WTC11 (cell line): ENCODE results near the gene SPOCK1. TPM values are rescaled to one million over a fixed set of nuclear protein-coding genes. Genes with fewer than 3 reads are reported as not detected.

ENCODE experiments used
- ATAC-seq: fragments of 200-7000 bp; cut with Tn5 transposase; 2 replicates; pipeline ENCODE4 v1.10.0; 2021; ENCODE audit warnings: mild to moderate bottlenecking, moderate library complexity
- CTCF ChIA-PET: fragments of 300-600 bp; sonication (Branson Sonifier 250); formaldehyde crosslinking; loops from one replicate; lab custom pipeline; 2021; ENCODE audit warnings: antibody characterized with exemption; lab: Charles Lee
- POLR2A ChIA-PET: fragments of 350-600 bp; sonication (Branson Sonifier 250); formaldehyde crosslinking; loops from one replicate; lab custom pipeline; 2021; ENCODE audit warnings: antibody characterized with exemption; lab: Charles Lee
- DNase-seq: peaks from one replicate; pipeline ENCODE4 v3.0.0; 2021; ENCODE audit warnings: low spot score
- H3K27ac Mint-ChIP-seq: 2 replicates; pipeline ENCODE4 v1.8.0; 2021; ENCODE audit warnings: mixed read lengths
- H3K27me3 Mint-ChIP-seq: 2 replicates; pipeline ENCODE4 v1.8.0; 2021; ENCODE audit warnings: low read depth, mild to moderate bottlenecking, moderate library complexity, mixed read lengths
- H3K36me3 Mint-ChIP-seq: 2 replicates; pipeline ENCODE4 v1.8.0; 2021; ENCODE audit warnings: mixed read lengths
- H3K4me1 Mint-ChIP-seq: 2 replicates; pipeline ENCODE4 v1.8.0; 2022; ENCODE audit warnings: mixed read lengths
- H3K4me3 Mint-ChIP-seq: 2 replicates; pipeline ENCODE4 v1.8.0; 2021; ENCODE audit warnings: mild to moderate bottlenecking, moderate library complexity, mixed read lengths
- H3K9me3 Mint-ChIP-seq: 2 replicates; pipeline ENCODE4 v1.8.0; 2021; ENCODE audit warnings: mixed read lengths
- ATF1 ChIP-seq: sonication (generic); formaldehyde crosslinking; IDR thresholded peaks from 2 replicates; pipeline ENCODE4 v1.8.1; 2023; ENCODE audit warnings: mild to moderate bottlenecking, moderate library complexity, missing genetic modification reagents
- CREB1 ChIP-seq: sonication (generic); formaldehyde crosslinking; IDR thresholded peaks from 2 replicates; pipeline ENCODE4 v1.8.0; 2023; ENCODE audit warnings: mild to moderate bottlenecking, missing genetic modification reagents
- E2F5 ChIP-seq: sonication (generic); formaldehyde crosslinking; IDR thresholded peaks from 2 replicates; pipeline ENCODE4 v1.8.1; 2022; ENCODE audit warnings: mild to moderate bottlenecking, moderate library complexity, missing genetic modification reagents
- FOXP4 ChIP-seq: sonication (generic); formaldehyde crosslinking; IDR thresholded peaks from 2 replicates; pipeline ENCODE4 v1.8.0; 2022; ENCODE audit warnings: mild to moderate bottlenecking, missing genetic modification reagents
- JUN ChIP-seq: sonication (generic); formaldehyde crosslinking; IDR thresholded peaks from 2 replicates; pipeline ENCODE4 v1.8.0; 2023; ENCODE audit warnings: mild to moderate bottlenecking, missing genetic modification reagents
- MYBL2 ChIP-seq: sonication (generic); formaldehyde crosslinking; IDR thresholded peaks from 2 replicates; pipeline ENCODE4 v1.8.1; 2023; ENCODE audit warnings: mild to moderate bottlenecking, moderate library complexity, missing genetic modification reagents
- NFE2L1 ChIP-seq: sonication (generic); formaldehyde crosslinking; IDR thresholded peaks from 2 replicates; pipeline ENCODE4 v1.8.1; 2023; ENCODE audit warnings: missing genetic modification reagents
- NFYB ChIP-seq: sonication (generic); formaldehyde crosslinking; conservative IDR thresholded peaks from 2 replicates; pipeline ENCODE4 v1.8.0; 2022; ENCODE audit warnings: low read depth, missing genetic modification reagents
- NR2C2 ChIP-seq: sonication (generic); formaldehyde crosslinking; IDR thresholded peaks from 2 replicates; pipeline ENCODE4 v1.8.0; 2022; ENCODE audit warnings: mild to moderate bottlenecking, missing genetic modification reagents
- NR3C1 ChIP-seq: sonication (generic); formaldehyde crosslinking; conservative IDR thresholded peaks from 2 replicates; pipeline ENCODE4 v1.8.1; 2023; ENCODE audit warnings: low read depth, mild to moderate bottlenecking, missing genetic modification reagents
- PRDM15 ChIP-seq: sonication (generic); formaldehyde crosslinking; IDR thresholded peaks from 2 replicates; pipeline ENCODE4 v1.8.0; 2022; ENCODE audit warnings: missing genetic modification reagents
- PRRX2 ChIP-seq: fragments of 250-450 bp; sonication (Bioruptor Pico); IDR thresholded peaks from 2 replicates; pipeline ENCODE4 v1.8.0; 2021; ENCODE audit warnings: mild to moderate bottlenecking
- SOX15 ChIP-seq: fragments of 250-450 bp; sonication (Bioruptor Pico); IDR thresholded peaks from 2 replicates; pipeline ENCODE4 v1.9.0; 2021; ENCODE audit warnings: mild to moderate bottlenecking
- ZNF121 ChIP-seq: sonication (generic); formaldehyde crosslinking; IDR thresholded peaks from 2 replicates; pipeline ENCODE4 v1.8.0; 2023; ENCODE audit warnings: missing genetic modification reagents
- ZNF263 ChIP-seq: sonication (generic); formaldehyde crosslinking; IDR thresholded peaks from 2 replicates; pipeline ENCODE4 v1.8.1; 2022; ENCODE audit warnings: low read depth, mild to moderate bottlenecking, moderate library complexity, missing genetic modification reagents
- ZNF423 ChIP-seq: fragments of 250-450 bp; sonication (Bioruptor Pico); IDR thresholded peaks from 2 replicates; pipeline ENCODE4 v2.1.2; 2022; ENCODE audit warnings: mild to moderate bottlenecking, moderate library complexity
- ZNF532 ChIP-seq: fragments of 250-450 bp; sonication (Bioruptor Pico); IDR thresholded peaks from 2 replicates; pipeline ENCODE4 v1.9.0; 2021; ENCODE audit warnings: mild to moderate bottlenecking, borderline replicate concordance
- total RNA-seq: library from RNA; stranded (reverse); gene quantifications from 3 replicates; pipeline ENCODE4 v1.2.3, GENCODE V29; 2021
- TF ChIP-seq, protein P1 (sequence below): sonication (generic); formaldehyde crosslinking; IDR thresholded peaks from 2 replicates; pipeline ENCODE4 v1.8.1; 2022; ENCODE audit warnings: low read depth, mild to moderate bottlenecking, moderate library complexity, missing genetic modification reagents, borderline replicate concordance
- TF ChIP-seq, protein P2 (sequence below): fragments of 250-450 bp; sonication (Bioruptor Pico); IDR thresholded peaks from 2 replicates; pipeline ENCODE4 v1.9.0; 2021; ENCODE audit warnings: mild to moderate bottlenecking
- TF ChIP-seq, protein P3 (sequence below): sonication (generic); formaldehyde crosslinking; IDR thresholded peaks from 2 replicates; pipeline ENCODE4 v1.8.0; 2023; ENCODE audit warnings: mild to moderate bottlenecking, missing genetic modification reagents

SPOCK1 gene
- total RNA-seq, 1 experiment from 2014 or later: 15.2 TPM

GRCh38 chr5:137190031-137190430 is 309.1 kb downstream of the SPOCK1 start (continued):
- TF ChIP-seq E2F5 (CRISPR knock-in tag): no peak
- no peak for TF ChIP-seq SOX15 (CRISPR knock-in tag)
- TF ChIP-seq ZNF532 (CRISPR knock-in tag): no peak
- TF ChIP-seq, protein P1, sequence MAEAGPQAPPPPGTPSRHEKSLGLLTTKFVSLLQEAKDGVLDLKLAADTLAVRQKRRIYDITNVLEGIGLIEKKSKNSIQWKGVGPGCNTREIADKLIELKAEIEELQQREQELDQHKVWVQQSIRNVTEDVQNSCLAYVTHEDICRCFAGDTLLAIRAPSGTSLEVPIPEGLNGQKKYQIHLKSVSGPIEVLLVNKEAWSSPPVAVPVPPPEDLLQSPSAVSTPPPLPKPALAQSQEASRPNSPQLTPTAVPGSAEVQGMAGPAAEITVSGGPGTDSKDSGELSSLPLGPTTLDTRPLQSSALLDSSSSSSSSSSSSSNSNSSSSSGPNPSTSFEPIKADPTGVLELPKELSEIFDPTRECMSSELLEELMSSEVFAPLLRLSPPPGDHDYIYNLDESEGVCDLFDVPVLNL (CRISPR knock-in tag): no peak
- TF ChIP-seq JUN (CRISPR knock-in tag): no peak
- TF ChIP-seq, protein P2, sequence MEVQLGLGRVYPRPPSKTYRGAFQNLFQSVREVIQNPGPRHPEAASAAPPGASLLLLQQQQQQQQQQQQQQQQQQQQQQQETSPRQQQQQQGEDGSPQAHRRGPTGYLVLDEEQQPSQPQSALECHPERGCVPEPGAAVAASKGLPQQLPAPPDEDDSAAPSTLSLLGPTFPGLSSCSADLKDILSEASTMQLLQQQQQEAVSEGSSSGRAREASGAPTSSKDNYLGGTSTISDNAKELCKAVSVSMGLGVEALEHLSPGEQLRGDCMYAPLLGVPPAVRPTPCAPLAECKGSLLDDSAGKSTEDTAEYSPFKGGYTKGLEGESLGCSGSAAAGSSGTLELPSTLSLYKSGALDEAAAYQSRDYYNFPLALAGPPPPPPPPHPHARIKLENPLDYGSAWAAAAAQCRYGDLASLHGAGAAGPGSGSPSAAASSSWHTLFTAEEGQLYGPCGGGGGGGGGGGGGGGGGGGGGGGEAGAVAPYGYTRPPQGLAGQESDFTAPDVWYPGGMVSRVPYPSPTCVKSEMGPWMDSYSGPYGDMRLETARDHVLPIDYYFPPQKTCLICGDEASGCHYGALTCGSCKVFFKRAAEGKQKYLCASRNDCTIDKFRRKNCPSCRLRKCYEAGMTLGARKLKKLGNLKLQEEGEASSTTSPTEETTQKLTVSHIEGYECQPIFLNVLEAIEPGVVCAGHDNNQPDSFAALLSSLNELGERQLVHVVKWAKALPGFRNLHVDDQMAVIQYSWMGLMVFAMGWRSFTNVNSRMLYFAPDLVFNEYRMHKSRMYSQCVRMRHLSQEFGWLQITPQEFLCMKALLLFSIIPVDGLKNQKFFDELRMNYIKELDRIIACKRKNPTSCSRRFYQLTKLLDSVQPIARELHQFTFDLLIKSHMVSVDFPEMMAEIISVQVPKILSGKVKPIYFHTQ (CRISPR knock-in tag): no peak
- TF ChIP-seq NR3C1 (CRISPR knock-in tag): no peak
- no peak for TF ChIP-seq ATF1

DNA sequence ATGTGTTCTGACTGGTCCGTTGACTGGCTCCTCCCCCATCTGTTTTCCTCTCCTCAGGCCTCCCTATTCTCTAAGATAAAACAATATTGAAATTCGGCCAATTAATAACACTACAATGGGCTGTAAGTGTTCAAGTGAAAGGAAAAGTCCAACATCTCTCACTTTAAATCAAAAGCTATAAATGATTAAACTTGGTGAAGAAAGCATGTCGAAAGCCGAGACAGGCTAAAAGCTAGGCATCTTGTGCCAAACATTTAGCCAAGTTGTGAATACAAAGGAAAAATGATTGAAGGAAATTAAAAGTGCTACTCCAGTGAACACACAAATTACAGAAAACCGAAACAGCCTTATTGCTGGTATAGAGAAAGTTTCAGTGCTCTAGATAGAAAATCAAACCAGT is 310.6 kb downstream of the SPOCK1 start:
- Mint-ChIP-seq H3K4me3 (no peak overlapping the region), H3K4me1 (peaks cover under 1% of the 10 kb centered on the region; the same call in 1 of the 2 replicates), H3K9me3 (no peaks in the 10 kb centered on the region), H3K36me3 (no peaks in the 10 kb centered on the region), H3K27ac (no peak overlapping the region), H3K27me3 (no peaks in the 10 kb centered on the region)
- ATAC-seq (no peak), DNase-seq (no peak)
- POLR2A ChIA-PET: no interaction called here
- CTCF ChIA-PET: interaction anchor here (1.4 kb wide), 1 partner anchor 131 kb away, joined by 4 read pairs; no protein-coding TSS in a partner anchor
- TF ChIP-seq ZNF423: no peak
- TF ChIP-seq, protein P3, sequence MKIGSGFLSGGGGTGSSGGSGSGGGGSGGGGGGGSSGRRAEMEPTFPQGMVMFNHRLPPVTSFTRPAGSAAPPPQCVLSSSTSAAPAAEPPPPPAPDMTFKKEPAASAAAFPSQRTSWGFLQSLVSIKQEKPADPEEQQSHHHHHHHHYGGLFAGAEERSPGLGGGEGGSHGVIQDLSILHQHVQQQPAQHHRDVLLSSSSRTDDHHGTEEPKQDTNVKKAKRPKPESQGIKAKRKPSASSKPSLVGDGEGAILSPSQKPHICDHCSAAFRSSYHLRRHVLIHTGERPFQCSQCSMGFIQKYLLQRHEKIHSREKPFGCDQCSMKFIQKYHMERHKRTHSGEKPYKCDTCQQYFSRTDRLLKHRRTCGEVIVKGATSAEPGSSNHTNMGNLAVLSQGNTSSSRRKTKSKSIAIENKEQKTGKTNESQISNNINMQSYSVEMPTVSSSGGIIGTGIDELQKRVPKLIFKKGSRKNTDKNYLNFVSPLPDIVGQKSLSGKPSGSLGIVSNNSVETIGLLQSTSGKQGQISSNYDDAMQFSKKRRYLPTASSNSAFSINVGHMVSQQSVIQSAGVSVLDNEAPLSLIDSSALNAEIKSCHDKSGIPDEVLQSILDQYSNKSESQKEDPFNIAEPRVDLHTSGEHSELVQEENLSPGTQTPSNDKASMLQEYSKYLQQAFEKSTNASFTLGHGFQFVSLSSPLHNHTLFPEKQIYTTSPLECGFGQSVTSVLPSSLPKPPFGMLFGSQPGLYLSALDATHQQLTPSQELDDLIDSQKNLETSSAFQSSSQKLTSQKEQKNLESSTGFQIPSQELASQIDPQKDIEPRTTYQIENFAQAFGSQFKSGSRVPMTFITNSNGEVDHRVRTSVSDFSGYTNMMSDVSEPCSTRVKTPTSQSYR (CRISPR knock-in tag): no peak
- no peak for TF ChIP-seq ZNF263 (CRISPR knock-in tag)
- no peak for TF ChIP-seq PRRX2
- TF ChIP-seq MYBL2 (CRISPR knock-in tag): no peak
- no peak for TF ChIP-seq SOX15 (CRISPR knock-in tag)
- TF ChIP-seq FOXP4 (CRISPR knock-in tag): no peak
- TF ChIP-seq NFE2L1: no peak
- no peak for TF ChIP-seq NFYB (CRISPR knock-in tag)
- no peak for TF ChIP-seq ZNF121 (CRISPR knock-in tag)
- TF ChIP-seq PRDM15 (CRISPR knock-in tag): no peak
- no peak for TF ChIP-seq NR2C2 (CRISPR knock-in tag)
- no peak for TF ChIP-seq CREB1 (CRISPR knock-in tag)
